ENCODE measurements around the gene TBRG4.

Gene TBRG4

GRCh38 chr7:45074528-45075354, 36.8 kb downstream of the TBRG4 start:
- DNase-seq (ENCODE audit: low read depth), result no peak

GRCh38 chr7:45073786-45074527, 37.5 kb downstream of the TBRG4 start:
- no peak for DNase-seq (ENCODE audit: low read depth)

- no peak for DNase-seq (ENCODE audit: low read depth)
Observed at GRCh38 chr7:45073031-45073785, 38.3 kb downstream of the TBRG4 start.

- no peak for DNase-seq (ENCODE audit: low read depth)
Observed at GRCh38 chr7:45072131-45073030, 39.1 kb downstream of the TBRG4 start.

- DNase-seq (ENCODE audit: low read depth), result no peak
Observed at GRCh38 chr7:45071528-45071927, 40.0 kb downstream of the TBRG4 start.

- DNase-seq (ENCODE audit: low read depth), result no peak
Observed at GRCh38 chr7:45070254-45070642, 41.2 kb downstream of the TBRG4 start.

- no peak for DNase-seq (ENCODE audit: low read depth)
Observed at GRCh38 chr7:45069444-45070253, 41.8 kb downstream of the TBRG4 start.

- no peak for DNase-seq (ENCODE audit: low read depth)
Observed at GRCh38 chr7:45068236-45069023, 43.1 kb downstream of the TBRG4 start.

- no peak for DNase-seq (ENCODE audit: low read depth)
Observed at GRCh38 chr7:45067582-45067981, 43.9 kb downstream of the TBRG4 start.

- no peak for DNase-seq (ENCODE audit: low read depth)
Observed at GRCh38 chr7:45066409-45066808, 45.1 kb downstream of the TBRG4 start.

GRCh38 chr7:45065031-45065995, 46.2 kb downstream of the TBRG4 start:
- no peak for DNase-seq (ENCODE audit: low read depth)

- DNase-seq (ENCODE audit: low read depth), result no peak
Observed at GRCh38 chr7:45064047-45064725, 47.3 kb downstream of the TBRG4 start.

GRCh38 chr7:45061806-45062425, 49.6 kb downstream of the TBRG4 start:
- no peak for DNase-seq (ENCODE audit: low read depth)

- no peak for DNase-seq (ENCODE audit: low read depth)
Observed at GRCh38 chr7:45061352-45061751, 50.1 kb downstream of the TBRG4 start.

- DNase-seq (ENCODE audit: low read depth), result no peak
Observed at GRCh38 chr7:45060295-45060694, 51.2 kb downstream of the TBRG4 start.

GRCh38 chr7:45057878-45058277, 53.6 kb downstream of the TBRG4 start:
- no peak for DNase-seq (ENCODE audit: low read depth)

- no peak for DNase-seq (ENCODE audit: low read depth)
Observed at GRCh38 chr7:45055594-45056219, 55.8 kb downstream of the TBRG4 start.
